SK-N-SH (cell line): Measurements from ENCODE around the gene PTPN5. TPM values are rescaled to one million over a fixed set of nuclear protein-coding genes. Genes with fewer than 3 reads are reported as not detected.

Experiments used
- CTCF ChIA-PET: fragments of 300-600, 350-600 bp; formaldehyde crosslinking; extraction: SDS; loops from one replicate; lab custom pipeline; 2021; lab: Yijun Ruan, JAX
- POLR2A ChIA-PET: fragments of 350-600 bp; sonication (Branson Sonifier 250); formaldehyde crosslinking; extraction: SDS; loops from one replicate; lab custom pipeline; 2020; ENCODE audit warnings: antibody characterized with exemption, inconsistent platforms; lab: Yijun Ruan, JAX
- DNase-seq: peaks from one replicate; pipeline ENCODE4 v3.0.0; 2012
- H2AFZ ChIP-seq: fragments of 200-600 bp; sonication (generic); 2 replicates; pipeline ENCODE4 v1.8.1; 2016; ENCODE audit warnings: antibody characterized with exemption, mild to moderate bottlenecking, low read depth
- H3F3A ChIP-seq: fragments of 200-600 bp; sonication (generic); replicated peaks from 2 replicates; pipeline ENCODE3; 2016; ENCODE audit warnings: antibody characterized with exemption, mild to moderate bottlenecking; ENCODE audit not compliant: insufficient read depth
- H3K27ac ChIP-seq, 2 experiments: fragments of 200-500 bp in 1 of 2; fragments of 200-600 bp in 1 of 2; sonication (Bioruptor generic) in 1 of 2; sonication (generic), shearing (Covaris generic) in 1 of 2; 2 replicates each; pipeline versions ENCODE4 v1.5.1 to v1.6.1; 2014 to 2016; ENCODE audit warnings: low read depth in 2 of 2, inconsistent platforms in 1 of 2, low read length in 1 of 2, mild to moderate bottlenecking in 1 of 2, mixed read lengths in 1 of 2
- H3K27me3 ChIP-seq: fragments of 200-600 bp; sonication (generic), shearing (Covaris generic); 2 replicates; pipeline ENCODE4 v1.6.1; 2016; ENCODE audit warnings: mixed run types; ENCODE audit not compliant: insufficient read depth
- H3K36me3 ChIP-seq, 2 experiments: fragments of 200-500 bp in 1 of 2; fragments of 200-600 bp in 1 of 2; sonication (Bioruptor generic) in 1 of 2; sonication (generic) in 1 of 2; replicated peaks in 1 of 2; 2 replicates each; pipeline versions ENCODE3 to v1.5.1; 2014 to 2016; ENCODE audit warnings: low read length in 1 of 2, mild to moderate bottlenecking in 1 of 2; ENCODE audit not compliant: insufficient read depth in 2 of 2, control insufficient read depth in 1 of 2
- H3K4me1 ChIP-seq, 2 experiments: fragments of 200-500 bp in 1 of 2; fragments of 200-600 bp in 1 of 2; sonication (Bioruptor generic) in 1 of 2; sonication (generic), shearing (Covaris generic) in 1 of 2; 2 replicates each; pipeline versions ENCODE4 v1.5.1 to v1.6.1; 2014 to 2016; ENCODE audit warnings: low read depth in 1 of 2, low read length in 1 of 2, mixed run types in 1 of 2; ENCODE audit not compliant: insufficient read depth in 2 of 2, control insufficient read depth in 1 of 2
- H3K4me2 ChIP-seq: fragments of 200-600 bp; sonication (generic), shearing (Covaris generic); 2 replicates; pipeline ENCODE4 v1.6.1; 2017; ENCODE audit warnings: mixed run types
- H3K4me3 ChIP-seq, 2 experiments: fragments of 200-500 bp in 1 of 2; fragments of 200-600 bp in 1 of 2; sonication (Bioruptor generic) in 1 of 2; sonication (generic), shearing (Covaris generic) in 1 of 2; 2 replicates each; pipeline versions ENCODE4 v1.5.1 to v1.8.1; 2014 to 2016; ENCODE audit warnings: low read depth in 2 of 2, inconsistent platforms in 1 of 2, low read length in 1 of 2, mild to moderate bottlenecking in 1 of 2, mixed read lengths in 1 of 2, moderate library complexity in 1 of 2
- H3K79me2 ChIP-seq: fragments of 200-600 bp; sonication (generic); 2 replicates; pipeline ENCODE4 v1.8.1; 2017; ENCODE audit warnings: mild to moderate bottlenecking; ENCODE audit not compliant: insufficient read depth
- H3K9ac ChIP-seq: fragments of 200-600 bp; sonication (generic); 2 replicates; pipeline ENCODE4 v1.6.1; 2017; ENCODE audit warnings: mixed run types
- H3K9me2 ChIP-seq: fragments of 200-600 bp; sonication (generic); 2 replicates; pipeline ENCODE4 v1.6.1; 2017; ENCODE audit warnings: mixed run types
- H3K9me3 ChIP-seq: fragments of 200-600 bp; sonication (generic); 2 replicates; pipeline ENCODE4 v1.6.1; 2017; ENCODE audit warnings: mixed run types, mild to moderate bottlenecking, moderate library complexity
- H4K20me1 ChIP-seq: fragments of 200-600 bp; sonication (generic); 2 replicates; pipeline ENCODE4 v1.6.1; 2017; ENCODE audit warnings: mild to moderate bottlenecking, mixed run types; ENCODE audit not compliant: insufficient read depth
- CTCF ChIP-seq: fragments of 200-600 bp; sonication (generic); IDR thresholded peaks from 2 replicates; pipeline ENCODE4 v1.6.1; 2017; ENCODE audit warnings: antibody characterized with exemption, mild to moderate bottlenecking, moderate library complexity
- EZH2phosphoT487 ChIP-seq: fragments of 200-600 bp; sonication (generic); IDR thresholded peaks from 2 replicates; pipeline ENCODE4 v1.6.1; 2017; ENCODE audit warnings: low read depth, mixed run types, mild to moderate bottlenecking, antibody characterized with exemption, moderate library complexity, borderline replicate concordance
- GABPA ChIP-seq: IDR thresholded peaks from 2 replicates; pipeline ENCODE4 v1.4.0; 2012; ENCODE audit warnings: low read depth, mild to moderate bottlenecking
- MXI1 ChIP-seq: IDR thresholded peaks from 2 replicates; pipeline ENCODE4 v1.6.1; 2012; ENCODE audit warnings: mild to moderate bottlenecking, low read depth, low read length, improper control_type of control experiment
- NRF1 ChIP-seq: IDR thresholded peaks from 2 replicates; pipeline ENCODE4 v1.6.1; 2012; ENCODE audit warnings: low read depth, mild to moderate bottlenecking, low read length
- RAD21 ChIP-seq: IDR thresholded peaks from 2 replicates; pipeline ENCODE4 v1.6.1; 2012; ENCODE audit warnings: mild to moderate bottlenecking, low read length
- RCOR1 ChIP-seq: fragments of 150-350 bp; IDR thresholded peaks from 2 replicates; pipeline ENCODE4 v1.6.1; 2017; ENCODE audit warnings: antibody characterized with exemption, low read length
- RXRA ChIP-seq: IDR thresholded peaks from 2 replicates; pipeline ENCODE4 v1.4.0; 2012; ENCODE audit warnings: low read depth, mild to moderate bottlenecking, borderline replicate concordance
- SIN3A ChIP-seq: IDR thresholded peaks from 2 replicates; pipeline ENCODE4 v1.6.1; 2012; ENCODE audit warnings: low read depth, mild to moderate bottlenecking, low read length, moderate library complexity, borderline replicate concordance
- SMC3 ChIP-seq: IDR thresholded peaks from 2 replicates; pipeline ENCODE4 v1.6.1; 2012; ENCODE audit warnings: low read depth, low read length, improper control_type of control experiment
- TAF1 ChIP-seq: IDR thresholded peaks from 2 replicates; pipeline ENCODE4 v1.6.1; 2012; ENCODE audit warnings: low read depth, mild to moderate bottlenecking, low read length, moderate library complexity, borderline replicate concordance
- TCF12 ChIP-seq: IDR thresholded peaks from 2 replicates; pipeline ENCODE4 v1.4.0; 2012
- ZBTB33 ChIP-seq: IDR thresholded peaks from 2 replicates; pipeline ENCODE4 v1.4.0; 2012; ENCODE audit warnings: low read depth, borderline replicate concordance
- WGBS: methylation state at CpG from one replicate; pipeline ENCODE4 v1.1.6; 2017; ENCODE audit warnings: low lambda C conversion rate; 5-methylcytosine and 5-hydroxymethylcytosine counted together
- polyA plus RNA-seq, 3 experiments: library from polyadenylated mRNA; depleted of rRNA; stranded (reverse); fragments of >200 nt; gene quantifications; 2 replicates each; pipeline ENCODE4 v1.2.3, GENCODE V29; 2012
- TF ChIP-seq, protein P1 (sequence below): IDR thresholded peaks from 2 replicates; pipeline ENCODE4 v1.6.1; 2012; ENCODE audit warnings: mild to moderate bottlenecking, low read depth, low read length, moderate library complexity

Gene PTPN5
- polyA plus RNA-seq, 1 of the 3 experiments (the other 2 are of a cell fraction), result not detected

- H3K4me2 ChIP-seq, result peak overlapping the region; percentile 31; the same call in 1 of the 2 replicates
- no peak overlapping the region for H3K4me3 ChIP-seq
- TF ChIP-seq SMC3 (peak; percentile 68), TAF1 (no peak), CTCF (peak; percentile 78), TCF12 (no peak), ZBTB33 (no peak), NRF1 (no peak), RAD21 (peak; percentile 76)
- no peaks in the 10 kb centered on the region for H3K9me2 ChIP-seq
- WGBS, result 17% methylated on average over 13 of the region's 13 CpGs
- H3K27me3 ChIP-seq, result peaks cover 4% of the 10 kb centered on the region; the same call in 1 of the 2 replicates
- H3F3A ChIP-seq, result no peaks in the 10 kb centered on the region
- H3K9me3 ChIP-seq, result no peaks in the 10 kb centered on the region
- H4K20me1 ChIP-seq, result no peaks in the 10 kb centered on the region
- no peak overlapping the region for H2AFZ ChIP-seq
- no peaks in the 10 kb centered on the region for H3K79me2 ChIP-seq
- ChIA-PET CTCF (interaction anchor here (0.6 to 14.4 kb wide), 28 partner anchors 8 to 1058 kb away, joined by 3 to 185 read pairs (median 4); partner anchors contain the start of gene PTPN5), POLR2A (no interaction called here)
- H3K36me3 ChIP-seq, result no peaks in the 10 kb centered on the region
- H3K4me1 ChIP-seq, result 0 out of 4 replicates have a peak, but pooled peaks cover 0 to 2% of the 10 kb centered on the region in 2 experiments
- H3K9ac ChIP-seq, result no peak overlapping the region
- H3K27ac ChIP-seq, result no peak overlapping the region
- peak; percentile 62 for DNase-seq
These were observed 11.0 kb upstream of the PTPN5 start for GRCh38 chr11:18802381-18803257.

GRCh38 chr11:18798799-18799469 lies 7.3 kb upstream of the PTPN5 start:
- Histone ChIP-seq H3K9ac (no peak overlapping the region), H3K27me3 (peaks cover 10% of the 10 kb centered on the region; the same call in 1 of the 2 replicates), H3K9me3 (no peaks in the 10 kb centered on the region), H3K27ac (no peak overlapping the region), H2AFZ (no peak overlapping the region), H3K4me1 (0 out of 4 replicates have a peak, but pooled peaks cover 0 to 2% of the 10 kb centered on the region in 2 experiments), H3K9me2 (no peaks in the 10 kb centered on the region), H3K79me2 (no peaks in the 10 kb centered on the region), H4K20me1 (no peaks in the 10 kb centered on the region), H3K4me3 (no peak overlapping the region), H3K36me3 (no peaks in the 10 kb centered on the region), H3F3A (no peaks in the 10 kb centered on the region), H3K4me2 (no peak overlapping the region)
- CTCF ChIA-PET, result interaction anchor here (1.2 to 14.4 kb wide), 3 partner anchors 22 to 683 kb away, joined by 4 to 185 read pairs (median 4); no protein-coding TSS in a partner anchor
- POLR2A ChIA-PET, result no interaction called here
- no peak for DNase-seq
- WGBS, result 71% methylated on average over 3 of the region's 3 CpGs
- no peak for TF ChIP-seq SIN3A
- TF ChIP-seq ZBTB33, result no peak
- TF ChIP-seq RCOR1, result no peak
- TF ChIP-seq, protein P1, sequence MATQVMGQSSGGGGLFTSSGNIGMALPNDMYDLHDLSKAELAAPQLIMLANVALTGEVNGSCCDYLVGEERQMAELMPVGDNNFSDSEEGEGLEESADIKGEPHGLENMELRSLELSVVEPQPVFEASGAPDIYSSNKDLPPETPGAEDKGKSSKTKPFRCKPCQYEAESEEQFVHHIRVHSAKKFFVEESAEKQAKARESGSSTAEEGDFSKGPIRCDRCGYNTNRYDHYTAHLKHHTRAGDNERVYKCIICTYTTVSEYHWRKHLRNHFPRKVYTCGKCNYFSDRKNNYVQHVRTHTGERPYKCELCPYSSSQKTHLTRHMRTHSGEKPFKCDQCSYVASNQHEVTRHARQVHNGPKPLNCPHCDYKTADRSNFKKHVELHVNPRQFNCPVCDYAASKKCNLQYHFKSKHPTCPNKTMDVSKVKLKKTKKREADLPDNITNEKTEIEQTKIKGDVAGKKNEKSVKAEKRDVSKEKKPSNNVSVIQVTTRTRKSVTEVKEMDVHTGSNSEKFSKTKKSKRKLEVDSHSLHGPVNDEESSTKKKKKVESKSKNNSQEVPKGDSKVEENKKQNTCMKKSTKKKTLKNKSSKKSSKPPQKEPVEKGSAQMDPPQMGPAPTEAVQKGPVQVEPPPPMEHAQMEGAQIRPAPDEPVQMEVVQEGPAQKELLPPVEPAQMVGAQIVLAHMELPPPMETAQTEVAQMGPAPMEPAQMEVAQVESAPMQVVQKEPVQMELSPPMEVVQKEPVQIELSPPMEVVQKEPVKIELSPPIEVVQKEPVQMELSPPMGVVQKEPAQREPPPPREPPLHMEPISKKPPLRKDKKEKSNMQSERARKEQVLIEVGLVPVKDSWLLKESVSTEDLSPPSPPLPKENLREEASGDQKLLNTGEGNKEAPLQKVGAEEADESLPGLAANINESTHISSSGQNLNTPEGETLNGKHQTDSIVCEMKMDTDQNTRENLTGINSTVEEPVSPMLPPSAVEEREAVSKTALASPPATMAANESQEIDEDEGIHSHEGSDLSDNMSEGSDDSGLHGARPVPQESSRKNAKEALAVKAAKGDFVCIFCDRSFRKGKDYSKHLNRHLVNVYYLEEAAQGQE, result no peak
- TF ChIP-seq EZH2phosphoT487, result no peak
- no peak for TF ChIP-seq RXRA
- TF ChIP-seq MXI1, result no peak
- TF ChIP-seq GABPA, result no peak
